ENCODE data around the gene DNAJC4.

Gene DNAJC4

DNA sequence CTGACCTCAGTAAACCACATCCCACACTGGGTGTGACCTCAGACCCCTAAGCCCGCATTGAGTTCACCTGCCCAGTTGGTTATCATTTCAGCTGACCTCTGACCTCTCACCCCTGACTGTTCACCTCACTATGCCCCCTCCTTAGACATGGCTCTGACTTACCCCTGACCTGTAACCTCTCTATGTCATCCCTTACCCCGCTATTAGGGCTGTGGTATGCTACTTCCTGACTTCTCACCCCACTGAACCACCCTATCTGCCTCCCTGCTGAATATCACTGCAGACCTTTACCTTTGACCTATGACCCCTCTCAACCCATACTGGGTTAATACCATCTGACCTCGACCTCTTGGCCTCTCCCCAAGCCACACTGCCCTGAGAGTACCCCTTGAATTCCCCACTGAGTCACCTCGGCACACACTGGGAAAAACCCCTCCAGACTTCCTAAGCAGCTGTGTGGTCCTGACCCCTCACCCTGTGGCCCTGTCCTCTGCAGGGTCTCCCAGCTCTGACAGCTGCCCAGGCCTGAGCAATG lies 29.3 kb downstream of the DNAJC4 start:
- no peak overlapping the region for H4K8ac ChIP-seq (ENCODE audit: low read length)
- H2BK12ac ChIP-seq (ENCODE audit: low read length in 2 of 2): no peak overlapping the region
- no peaks in the 10 kb centered on the region for H3K27me3 ChIP-seq (ENCODE audit: control insufficient read depth in 1 of 2, insufficient read depth in 1 of 2, low read length in 2 of 2)
- no peak overlapping the region for H3K9ac ChIP-seq (ENCODE audit: low read length)
- no peak overlapping the region for H3K18ac ChIP-seq (ENCODE audit: low read depth in 1 of 2, low read length in 2 of 2)
- peaks cover 30% of the 10 kb centered on the region for H3K79me1 ChIP-seq (replicated peaks; ENCODE audit: low read length, poor library complexity, severe bottlenecking)
- no peak overlapping the region for H2AK5ac ChIP-seq (ENCODE audit: low read length, severe bottlenecking)
- no peak overlapping the region for H2BK15ac ChIP-seq (ENCODE audit: low read depth, poor library complexity, severe bottlenecking)
- H3K4me1 ChIP-seq (ENCODE audit: control insufficient read depth, insufficient read depth, low read depth, low read length): peaks cover 26% of the 10 kb centered on the region
- peaks cover 87 to 92% of the 10 kb centered on the region in 2 experiments for H3K36me3 ChIP-seq (ENCODE audit: control insufficient read depth in 1 of 2, insufficient read depth in 2 of 2, low read depth in 1 of 2, low read length in 2 of 2)
- no peak overlapping the region for H3K14ac ChIP-seq (ENCODE audit: low read length in 2 of 2)
- no peak for DNase-seq
- no peak overlapping the region for H2BK120ac ChIP-seq (ENCODE audit: low read depth, low read length)
- no peak overlapping the region for H2AFZ ChIP-seq (ENCODE audit: low read depth, low read length)
- H3K27ac ChIP-seq (ENCODE audit: low read length, poor library complexity, severe bottlenecking): no peak overlapping the region
- no peak overlapping the region for H3K4me3 ChIP-seq (ENCODE audit: insufficient read depth in 1 of 2, low read depth in 1 of 2, low read length in 2 of 2)
- no peak overlapping the region for H4K91ac ChIP-seq (ENCODE audit: low read length)
- no peaks in the 10 kb centered on the region for H3K9me3 ChIP-seq (ENCODE audit: control insufficient read depth, low read length)
- no peak overlapping the region for H3K23ac ChIP-seq (ENCODE audit: low read length in 2 of 2)
- no peak overlapping the region for H3K4me2 ChIP-seq (ENCODE audit: low read length, poor library complexity, severe bottlenecking)
- no peak overlapping the region for H3K4ac ChIP-seq (ENCODE audit: low read depth in 1 of 2, low read length in 2 of 2)
- WGBS: 83% methylated on average over 4 of the region's 4 CpGs
- no peak overlapping the region for H2BK5ac ChIP-seq (ENCODE audit: low read depth, low read length, poor library complexity, severe bottlenecking)

DNA sequence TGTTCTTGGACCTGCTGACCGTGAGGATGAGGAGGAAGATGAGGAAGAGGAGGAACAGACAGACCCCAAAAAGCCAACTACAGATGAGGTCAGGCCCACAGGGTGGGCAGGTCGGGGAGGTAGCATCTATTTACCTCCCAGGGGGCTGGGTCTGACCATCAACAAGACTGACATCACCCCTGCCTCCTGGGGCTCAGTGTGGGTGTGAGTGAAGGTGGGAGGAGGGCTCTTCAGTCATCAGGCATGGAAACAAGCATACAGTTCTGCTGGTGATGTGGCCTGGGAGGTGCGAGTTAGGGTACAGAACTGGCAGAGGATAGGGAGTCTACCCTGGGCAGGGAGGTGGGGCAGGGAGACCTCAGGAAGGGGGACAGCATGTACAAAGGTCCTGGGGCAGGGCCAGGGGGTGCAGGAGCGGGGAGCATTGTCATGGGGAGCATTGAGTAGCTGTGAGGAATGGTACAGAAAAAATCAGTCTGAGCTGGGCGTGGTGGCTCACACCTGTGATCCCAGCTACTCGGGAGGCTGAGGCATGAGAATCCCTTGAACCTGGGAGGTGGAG lies 29.9 kb downstream of the DNAJC4 start:
- H3K79me1 ChIP-seq (replicated peaks; ENCODE audit: low read length, poor library complexity, severe bottlenecking): peaks cover 26% of the 10 kb centered on the region
- H2BK12ac ChIP-seq (ENCODE audit: low read length in 2 of 2): no peak overlapping the region
- H3K27me3 ChIP-seq (ENCODE audit: control insufficient read depth in 1 of 2, insufficient read depth in 1 of 2, low read length in 2 of 2): no peaks in the 10 kb centered on the region
- WGBS: 94% methylated on average over 5 of the region's 6 CpGs
- no peak overlapping the region for H3K4me2 ChIP-seq (ENCODE audit: low read length, poor library complexity, severe bottlenecking)
- H3K4me1 ChIP-seq (ENCODE audit: control insufficient read depth, insufficient read depth, low read depth, low read length): peaks cover 26% of the 10 kb centered on the region
- H3K9me3 ChIP-seq (ENCODE audit: control insufficient read depth, low read length): no peaks in the 10 kb centered on the region
- H3K23ac ChIP-seq (ENCODE audit: low read length in 2 of 2): no peak overlapping the region
- H3K27ac ChIP-seq (ENCODE audit: low read length, poor library complexity, severe bottlenecking): no peak overlapping the region
- H4K8ac ChIP-seq (ENCODE audit: low read length): no peak overlapping the region
- H4K91ac ChIP-seq (ENCODE audit: low read length): no peak overlapping the region
- H2AK5ac ChIP-seq (ENCODE audit: low read length, severe bottlenecking): no peak overlapping the region
- no peak overlapping the region for H2BK15ac ChIP-seq (ENCODE audit: low read depth, poor library complexity, severe bottlenecking)
- no peak for DNase-seq
- no peak overlapping the region for H3K4me3 ChIP-seq (ENCODE audit: insufficient read depth in 1 of 2, low read depth in 1 of 2, low read length in 2 of 2)
- H3K9ac ChIP-seq (ENCODE audit: low read length): no peak overlapping the region
- H3K18ac ChIP-seq (ENCODE audit: low read depth in 1 of 2, low read length in 2 of 2): no peak overlapping the region
- H2AFZ ChIP-seq (ENCODE audit: low read depth, low read length): no peak overlapping the region
- H2BK5ac ChIP-seq (ENCODE audit: low read depth, low read length, poor library complexity, severe bottlenecking): no peak overlapping the region
- no peak overlapping the region for H2BK120ac ChIP-seq (ENCODE audit: low read depth, low read length)
- H3K4ac ChIP-seq (ENCODE audit: low read depth in 1 of 2, low read length in 2 of 2): no peak overlapping the region
- H3K14ac ChIP-seq (ENCODE audit: low read length in 2 of 2): no peak overlapping the region
- H3K36me3 ChIP-seq (ENCODE audit: control insufficient read depth in 1 of 2, insufficient read depth in 2 of 2, low read depth in 1 of 2, low read length in 2 of 2): peaks cover 83 to 92% of the 10 kb centered on the region in 2 experiments

DNA sequence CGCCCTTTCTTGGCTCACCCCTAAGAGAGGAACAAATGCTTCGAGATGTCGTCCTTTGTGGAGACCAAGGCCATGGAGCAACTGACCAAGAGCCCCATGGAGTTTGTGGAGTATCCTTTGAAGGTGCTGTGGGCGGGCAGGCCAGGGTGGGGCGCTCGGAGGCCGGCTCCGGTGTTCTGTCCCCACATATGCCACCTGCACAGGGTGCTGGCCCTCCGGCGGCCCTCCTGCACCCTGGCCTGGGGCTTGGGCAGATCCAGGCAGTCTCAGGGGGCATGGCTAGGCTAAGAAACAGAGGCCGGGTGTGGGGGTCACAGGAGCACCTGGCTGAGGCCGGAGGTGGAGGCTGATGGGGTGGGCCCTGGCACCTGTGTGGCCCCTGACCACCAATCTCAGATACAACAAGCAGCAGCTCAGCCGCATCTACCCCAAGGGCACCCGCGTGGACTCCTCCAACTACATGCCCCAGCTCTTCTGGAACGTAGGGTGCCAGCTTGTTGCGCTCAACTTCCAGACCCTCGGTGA lies 31.3 kb downstream of the DNAJC4 start:
- no peak overlapping the region for H4K8ac ChIP-seq (ENCODE audit: low read length)
- H3K4me3 ChIP-seq (ENCODE audit: insufficient read depth in 1 of 2, low read depth in 1 of 2, low read length in 2 of 2): no peak overlapping the region
- H2BK120ac ChIP-seq (ENCODE audit: low read depth, low read length): no peak overlapping the region
- H3K18ac ChIP-seq (ENCODE audit: low read depth in 1 of 2, low read length in 2 of 2): no peak overlapping the region
- H3K4ac ChIP-seq (ENCODE audit: low read depth in 1 of 2, low read length in 2 of 2): no peak overlapping the region
- DNase-seq: no peak
- H3K23ac ChIP-seq (ENCODE audit: low read length in 2 of 2): no peak overlapping the region
- H3K14ac ChIP-seq (ENCODE audit: low read length in 2 of 2): no peak overlapping the region
- H2BK5ac ChIP-seq (ENCODE audit: low read depth, low read length, poor library complexity, severe bottlenecking): no peak overlapping the region
- peaks cover 19% of the 10 kb centered on the region for H3K79me1 ChIP-seq (replicated peaks; ENCODE audit: low read length, poor library complexity, severe bottlenecking)
- H3K27ac ChIP-seq (ENCODE audit: low read length, poor library complexity, severe bottlenecking): no peak overlapping the region
- H3K9ac ChIP-seq (ENCODE audit: low read length): no peak overlapping the region
- no peak overlapping the region for H2AFZ ChIP-seq (ENCODE audit: low read depth, low read length)
- H4K91ac ChIP-seq (ENCODE audit: low read length): no peak overlapping the region
- peaks cover 30% of the 10 kb centered on the region for H3K4me1 ChIP-seq (ENCODE audit: control insufficient read depth, insufficient read depth, low read depth, low read length)
- H3K27me3 ChIP-seq (ENCODE audit: control insufficient read depth in 1 of 2, insufficient read depth in 1 of 2, low read length in 2 of 2): no peaks in the 10 kb centered on the region
- WGBS: 96% methylated on average over 18 of the region's 18 CpGs
- H2BK15ac ChIP-seq (ENCODE audit: low read depth, poor library complexity, severe bottlenecking): no peak overlapping the region
- H3K9me3 ChIP-seq (ENCODE audit: control insufficient read depth, low read length): no peaks in the 10 kb centered on the region
- H2AK5ac ChIP-seq (ENCODE audit: low read length, severe bottlenecking): no peak overlapping the region
- H3K4me2 ChIP-seq (ENCODE audit: low read length, poor library complexity, severe bottlenecking): no peak overlapping the region
- H2BK12ac ChIP-seq (ENCODE audit: low read length in 2 of 2): no peak overlapping the region
- H3K36me3 ChIP-seq (ENCODE audit: control insufficient read depth in 1 of 2, insufficient read depth in 2 of 2, low read depth in 1 of 2, low read length in 2 of 2): peaks cover 84 to 92% of the 10 kb centered on the region in 2 experiments

DNA sequence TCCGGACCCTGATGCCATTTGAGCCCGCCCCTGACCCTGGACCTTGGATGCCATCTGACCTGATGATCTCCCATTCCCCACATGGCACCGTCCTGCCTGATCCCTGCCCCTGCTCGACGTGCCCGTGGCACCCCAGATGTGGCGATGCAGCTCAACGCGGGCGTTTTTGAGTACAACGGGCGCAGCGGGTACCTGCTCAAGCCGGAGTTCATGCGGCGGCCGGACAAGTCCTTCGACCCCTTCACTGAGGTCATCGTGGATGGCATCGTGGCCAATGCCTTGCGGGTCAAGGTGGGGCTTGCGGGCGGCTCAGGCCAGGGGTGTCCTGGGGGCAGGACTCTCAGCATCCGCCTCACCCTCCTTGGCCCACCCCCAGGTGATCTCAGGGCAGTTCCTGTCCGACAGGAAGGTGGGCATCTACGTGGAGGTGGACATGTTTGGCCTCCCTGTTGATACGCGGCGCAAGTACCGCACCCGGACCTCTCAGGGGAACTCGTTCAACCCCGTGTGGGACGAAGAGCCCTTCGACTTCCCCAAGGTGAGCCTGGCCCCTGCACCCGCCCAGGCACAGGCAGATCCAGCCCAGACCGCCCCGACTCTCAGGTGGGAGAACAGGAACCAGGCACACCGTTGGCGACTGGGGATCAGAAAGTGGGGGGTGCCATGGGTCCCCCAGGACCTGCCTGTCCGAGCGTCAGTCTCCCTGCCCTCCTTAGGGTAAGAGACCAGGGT lies 32.1 kb downstream of the DNAJC4 start:
- peak overlapping the region; percentile 66 for H3K27ac ChIP-seq (ENCODE audit: low read length, poor library complexity, severe bottlenecking)
- H3K4me1 ChIP-seq (ENCODE audit: control insufficient read depth, insufficient read depth, low read depth, low read length): peaks cover 29% of the 10 kb centered on the region
- H3K18ac ChIP-seq (ENCODE audit: low read depth in 1 of 2, low read length in 2 of 2): peak overlapping the region in 1 of 2 experiments; percentile 16
- no peaks in the 10 kb centered on the region for H3K9me3 ChIP-seq (ENCODE audit: control insufficient read depth, low read length)
- H2BK120ac ChIP-seq (ENCODE audit: low read depth, low read length): no peak overlapping the region
- H3K4me3 ChIP-seq (ENCODE audit: insufficient read depth in 1 of 2, low read depth in 1 of 2, low read length in 2 of 2): no peak overlapping the region
- no peak for DNase-seq
- no peak overlapping the region for H2AFZ ChIP-seq (ENCODE audit: low read depth, low read length)
- peak overlapping the region in 1 of 2 experiments; percentile 55 for H3K14ac ChIP-seq (ENCODE audit: low read length in 2 of 2)
- peaks cover 81 to 95% of the 10 kb centered on the region in 2 experiments for H3K36me3 ChIP-seq (ENCODE audit: control insufficient read depth in 1 of 2, insufficient read depth in 2 of 2, low read depth in 1 of 2, low read length in 2 of 2)
- peak overlapping the region; percentile 47 for H4K91ac ChIP-seq (ENCODE audit: low read length)
- H4K8ac ChIP-seq (ENCODE audit: low read length): no peak overlapping the region
- H2BK5ac ChIP-seq (ENCODE audit: low read depth, low read length, poor library complexity, severe bottlenecking): no peak overlapping the region
- H3K4ac ChIP-seq (ENCODE audit: low read depth in 1 of 2, low read length in 2 of 2): peak overlapping the region in 1 of 2 experiments; percentile 77
- H3K23ac ChIP-seq (ENCODE audit: low read length in 2 of 2): no peak overlapping the region
- H2BK12ac ChIP-seq (ENCODE audit: low read length in 2 of 2): peak overlapping the region; percentile 29 to 61
- H3K4me2 ChIP-seq (ENCODE audit: low read length, poor library complexity, severe bottlenecking): no peak overlapping the region
- H2BK15ac ChIP-seq (ENCODE audit: low read depth, poor library complexity, severe bottlenecking): no peak overlapping the region
- peaks cover 18% of the 10 kb centered on the region for H3K79me1 ChIP-seq (replicated peaks; ENCODE audit: low read length, poor library complexity, severe bottlenecking)
- H3K27me3 ChIP-seq (ENCODE audit: control insufficient read depth in 1 of 2, insufficient read depth in 1 of 2, low read length in 2 of 2): no peaks in the 10 kb centered on the region
- 96% methylated on average over 40 of the region's 42 CpGs for WGBS
- H3K9ac ChIP-seq (ENCODE audit: low read length): no peak overlapping the region
- H2AK5ac ChIP-seq (ENCODE audit: low read length, severe bottlenecking): peak overlapping the region; percentile 27

Data from mesenchymal stem cell (in vitro differentiated cells and primary cell).